Activated CD8-positive, alpha-beta memory T cell treated with anti-CD3 and anti-CD28 coated beads for 24 hours (primary cell): ENCODE measurements around the gene ADIRF.
"Not testable (repeated sequence)": the region's sequence is repeated elsewhere in the genome, so short reads cannot be mapped to it uniquely, and the experiment has no call there.

Experiments used
- DNase-seq: peaks from one replicate; pipeline ENCODE4 v3.0.0-alpha.2; 2020

The ADIRF gene

GRCh38 chr10:86961481-86962091 is 6.7 kb upstream of the ADIRF start:
- DNase-seq, result peak; percentile 49

GRCh38 chr10:86962136-86962980 is 5.9 kb upstream of the ADIRF start:
- DNase-seq, result peak; percentile 53

DNA sequence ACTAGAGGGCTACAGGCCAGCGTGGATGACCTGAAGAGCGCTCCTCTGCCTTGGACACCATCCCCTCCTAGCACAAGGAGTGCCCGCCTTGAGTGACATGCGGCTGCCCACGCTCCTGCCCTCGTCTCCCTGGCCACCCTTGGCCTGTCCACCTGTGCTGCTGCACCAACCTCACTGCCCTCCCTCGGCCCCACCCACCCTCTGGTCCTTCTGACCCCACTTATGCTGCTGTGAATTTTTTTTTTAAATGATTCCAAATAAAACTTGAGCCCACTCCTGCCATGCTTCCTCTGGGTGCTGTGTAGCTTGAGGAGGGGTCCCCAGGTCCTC is 5.3 kb upstream of the ADIRF start:
- DNase-seq, result no peak

DNA sequence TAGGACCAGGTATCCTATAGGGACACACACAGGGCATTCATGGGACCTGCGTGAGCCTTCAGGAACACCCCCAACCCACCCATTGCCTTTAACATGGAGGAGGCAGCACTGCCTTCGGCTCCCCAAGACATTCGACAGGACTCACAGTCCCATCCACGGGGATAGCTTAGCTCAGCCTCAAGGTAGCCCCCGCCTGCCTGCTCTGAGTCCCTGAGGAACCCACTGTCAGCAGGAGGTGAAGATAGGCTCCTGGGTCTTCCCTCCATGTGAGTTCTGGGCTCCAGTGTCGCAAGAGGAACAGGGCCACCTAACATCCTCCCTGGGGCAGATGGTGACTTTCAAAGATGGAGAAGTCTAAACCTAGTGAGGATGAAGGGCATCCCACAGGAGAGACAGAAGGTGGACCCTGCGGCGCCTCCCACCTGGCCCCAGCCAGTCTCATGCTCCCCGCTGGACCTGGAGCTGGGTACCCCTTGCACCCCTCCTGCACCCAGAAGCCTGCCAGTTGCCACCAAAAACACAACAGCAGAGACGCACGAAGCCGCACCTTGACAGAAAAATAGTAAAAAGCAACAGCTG is 4.9 kb upstream of the ADIRF start:
- peak; percentile 47 for DNase-seq

DNA sequence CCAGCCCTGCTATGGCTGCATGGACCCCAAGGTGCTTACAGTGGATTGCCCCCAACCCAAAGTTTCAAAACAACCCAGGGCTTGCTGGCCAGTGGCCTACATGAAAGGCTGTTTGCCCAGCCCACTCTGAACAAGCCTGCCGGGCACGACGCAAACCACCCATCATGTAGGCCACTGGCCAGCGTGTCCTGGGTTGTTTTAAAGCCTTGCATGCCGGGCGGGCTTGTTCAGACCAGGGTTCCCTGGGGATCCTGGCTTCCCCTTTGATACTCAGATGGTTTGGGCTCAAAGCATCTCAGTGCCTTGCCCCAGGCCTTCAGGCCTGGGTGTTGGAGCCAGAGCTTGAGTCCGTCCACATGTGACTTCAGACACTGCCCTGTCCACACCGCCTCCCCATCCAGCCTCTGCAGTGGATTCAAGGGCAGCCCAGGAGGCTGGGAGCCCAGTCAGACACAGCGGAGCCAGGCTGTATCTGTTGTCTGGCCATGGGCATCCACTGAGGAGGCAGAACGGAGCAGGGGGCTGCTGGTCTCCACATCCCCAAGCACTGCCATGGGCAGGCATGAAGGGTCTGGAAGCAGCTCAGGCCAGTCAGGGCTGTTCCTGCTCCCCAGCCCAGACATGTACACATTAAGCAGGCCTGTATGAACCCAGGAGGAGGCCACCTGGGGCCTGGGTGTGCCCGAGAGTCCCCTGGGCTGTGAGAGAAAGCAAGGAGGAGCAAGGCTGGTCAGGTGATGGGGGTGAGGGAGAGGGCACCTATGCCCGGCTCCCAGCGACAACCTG is 4.0 kb upstream of the ADIRF start:
- DNase-seq, result peak; percentile 49

DNA sequence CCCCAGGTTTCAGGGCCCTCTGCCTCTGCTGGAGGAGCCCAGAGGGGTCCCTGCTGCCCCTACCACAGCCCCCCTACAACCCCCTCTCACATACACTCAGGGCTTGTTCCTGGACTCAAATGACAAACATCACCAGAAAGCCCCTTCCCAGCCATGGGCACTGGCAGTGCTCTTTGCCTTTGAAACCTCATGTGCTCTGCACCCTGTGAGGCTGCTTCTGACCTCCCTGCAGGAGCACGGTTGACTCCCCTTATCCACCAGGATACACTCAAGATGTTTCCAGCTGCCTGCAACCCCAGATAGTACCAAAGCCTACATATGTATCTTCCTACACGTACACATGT is 3.5 kb upstream of the ADIRF start:
- DNase-seq, result no peak

DNA sequence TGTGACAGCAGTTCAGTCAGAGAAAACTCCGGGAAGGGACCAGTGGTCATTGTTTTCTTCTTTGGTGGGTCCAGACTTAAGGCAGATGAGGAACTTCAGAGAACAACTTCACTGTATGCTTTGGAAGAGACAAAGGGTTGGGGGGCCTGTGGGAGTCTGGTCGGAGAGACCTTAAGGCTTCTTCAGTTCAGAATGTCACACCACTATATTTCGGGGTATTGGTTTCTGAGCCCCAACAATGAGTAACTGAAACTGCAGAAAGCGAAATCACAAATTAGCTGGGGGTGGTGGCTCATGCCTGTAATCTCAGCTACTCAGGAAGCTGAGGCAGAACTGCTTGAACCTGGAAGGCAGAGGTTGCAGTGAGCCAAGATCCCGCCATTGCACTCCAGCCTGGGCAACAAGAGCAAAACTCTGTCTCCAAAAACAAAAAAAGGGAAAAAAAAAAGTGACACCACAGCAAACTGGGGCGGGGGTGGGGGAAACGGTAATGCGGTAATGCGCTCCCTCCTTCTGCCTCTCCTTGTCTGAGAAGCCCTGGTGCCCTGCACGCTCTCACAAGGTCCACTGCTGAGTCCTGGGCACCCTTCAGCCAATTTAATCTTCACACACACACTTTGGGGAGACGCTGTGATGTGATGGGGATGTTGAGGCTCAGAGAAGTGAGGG is 2.2 kb upstream of the ADIRF start:
- DNase-seq, result no peak

DNA sequence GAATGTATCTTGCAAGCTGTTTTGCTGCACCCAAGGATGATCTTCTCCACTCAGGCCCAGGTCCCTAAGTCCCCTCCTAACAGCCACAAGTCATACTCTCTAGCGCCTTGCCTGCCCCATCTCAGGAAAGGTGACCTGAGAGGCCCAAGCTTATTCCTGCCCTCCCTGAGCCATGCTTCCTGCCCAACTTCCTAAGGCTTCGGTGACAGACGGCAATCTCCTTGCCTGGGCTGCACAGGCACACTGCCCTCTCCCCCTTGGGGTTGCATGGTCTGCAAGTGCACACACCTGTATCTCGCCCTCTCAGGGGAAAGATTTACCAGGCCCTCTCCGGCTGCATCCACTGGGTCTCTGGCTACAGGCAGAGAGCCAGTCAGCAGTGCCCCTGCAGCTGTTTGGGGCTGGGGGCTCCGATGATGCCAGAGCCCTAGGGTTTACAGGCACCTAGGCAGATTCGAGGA is 771 bp upstream of the ADIRF start:
- peak; percentile 59 for DNase-seq

GRCh38 chr10:86968994-86969355 is 693 bp downstream of the ADIRF start:
- peak; percentile 61 for DNase-seq

- DNase-seq, result no peak
These were observed 1.2 kb downstream of the ADIRF start for GRCh38 chr10:86969421-86970041.

DNA sequence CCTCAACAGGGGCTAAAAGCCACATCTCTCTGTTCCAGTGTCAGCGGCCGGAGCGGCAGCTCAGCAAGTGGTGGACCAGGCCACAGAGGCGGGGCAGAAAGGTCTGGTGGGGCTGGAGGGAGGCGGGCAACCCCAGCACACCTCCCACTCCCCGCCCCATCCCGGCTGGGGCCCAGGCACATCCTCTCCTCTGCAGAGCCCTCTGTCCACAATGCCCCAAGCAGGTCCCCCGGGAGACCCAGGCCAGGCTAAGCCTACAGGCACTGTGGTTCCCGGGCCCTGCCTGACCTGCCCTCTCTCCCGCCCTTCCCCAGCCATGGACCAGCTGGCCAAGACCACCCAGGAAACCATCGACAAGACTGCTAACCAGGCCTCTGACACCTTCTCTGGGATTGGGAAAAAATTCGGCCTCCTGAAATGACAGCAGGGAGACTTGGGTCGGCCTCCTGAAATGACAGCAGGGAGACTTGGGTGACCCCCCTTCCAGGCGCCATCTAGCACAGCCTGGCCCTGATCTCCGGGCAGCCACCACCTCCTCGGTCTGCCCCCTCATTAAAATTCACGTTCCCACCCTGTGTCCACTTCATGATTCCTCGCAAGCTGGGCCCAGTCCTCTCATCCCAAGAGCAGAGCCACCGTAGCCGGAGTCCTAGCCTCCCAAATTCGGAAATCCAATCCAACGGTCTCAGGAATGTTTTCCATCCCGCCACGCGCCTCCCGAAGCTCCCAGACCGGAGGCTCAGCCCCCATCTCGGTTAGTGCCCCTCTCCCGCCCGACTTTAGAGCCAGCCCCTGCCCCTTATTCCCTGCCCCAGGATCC is 2.1 kb downstream of the ADIRF start:
- peak; percentile 64 for DNase-seq

- DNase-seq, result no peak
These were observed 2.6 kb downstream of the ADIRF start for GRCh38 chr10:86970982-86971231.

- DNase-seq, result peak; percentile 93
These were observed 3.1 kb downstream of the ADIRF start for GRCh38 chr10:86971232-86971991.

DNA sequence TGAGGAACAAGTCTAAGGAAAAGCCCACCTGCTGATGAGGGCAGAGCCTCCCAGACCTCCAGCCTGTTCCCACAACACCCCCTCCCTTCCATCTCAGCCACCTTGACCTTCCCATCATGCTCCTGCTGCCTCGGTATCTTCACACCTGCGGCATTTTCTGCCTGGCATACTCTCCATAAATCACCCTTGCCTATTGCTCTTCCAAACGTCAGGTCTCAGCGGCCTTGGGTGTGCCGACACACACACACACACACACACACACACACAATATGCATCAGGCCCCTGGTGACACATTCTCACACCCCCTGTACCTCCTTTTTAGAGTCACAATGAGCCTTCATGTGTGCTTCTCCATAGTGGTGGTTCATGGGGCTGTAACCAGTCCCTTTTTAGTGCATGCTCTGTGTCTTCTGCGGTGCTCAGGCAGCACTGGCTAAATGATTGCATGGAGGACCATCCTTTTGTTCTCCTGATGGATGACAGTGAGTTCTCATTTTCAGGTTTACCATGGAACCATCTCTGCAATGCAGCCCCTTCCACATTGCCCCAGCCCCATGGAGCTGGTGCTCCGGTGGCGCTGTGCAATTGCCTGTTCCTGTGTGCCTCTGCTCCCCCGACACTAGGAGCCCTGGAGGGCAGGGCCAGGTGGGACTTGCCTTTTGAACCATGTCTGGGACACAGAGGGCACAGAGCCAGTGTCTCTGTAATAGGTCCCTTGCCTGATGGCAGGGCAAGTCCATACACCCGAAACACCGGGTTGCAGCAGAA is 4.5 kb downstream of the ADIRF start:
- peak; percentile 57 for DNase-seq

- peak; percentile 15 for DNase-seq
These were observed 6.2 kb downstream of the ADIRF start for GRCh38 chr10:86974484-86974883.

- DNase-seq, result no peak
These were observed 8.2 kb downstream of the ADIRF start for GRCh38 chr10:86976362-86977056.

DNA sequence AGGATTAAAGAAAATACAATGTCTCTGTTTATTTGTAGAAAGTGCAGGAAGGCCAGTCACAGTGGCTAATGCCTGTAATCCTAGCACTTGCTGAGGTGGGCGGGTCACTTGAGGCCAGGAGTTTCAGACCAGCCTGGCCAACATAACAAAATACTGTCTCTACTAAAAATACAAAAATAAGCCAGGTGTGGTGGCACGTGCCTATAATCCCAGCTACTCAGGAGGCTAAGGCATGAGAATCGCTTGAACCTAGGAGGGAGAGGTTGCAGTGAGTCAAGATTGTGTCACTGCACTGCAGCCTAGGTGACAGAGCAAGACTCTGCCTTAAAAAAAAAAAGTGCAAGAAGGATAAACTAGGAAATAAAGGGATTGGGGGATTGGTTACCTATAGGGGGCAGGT is 10.2 kb downstream of the ADIRF start:
- DNase-seq, result not testable (repeated sequence)

- no peak for DNase-seq
These were observed 11.1 kb downstream of the ADIRF start for GRCh38 chr10:86979296-86979818.

DNA sequence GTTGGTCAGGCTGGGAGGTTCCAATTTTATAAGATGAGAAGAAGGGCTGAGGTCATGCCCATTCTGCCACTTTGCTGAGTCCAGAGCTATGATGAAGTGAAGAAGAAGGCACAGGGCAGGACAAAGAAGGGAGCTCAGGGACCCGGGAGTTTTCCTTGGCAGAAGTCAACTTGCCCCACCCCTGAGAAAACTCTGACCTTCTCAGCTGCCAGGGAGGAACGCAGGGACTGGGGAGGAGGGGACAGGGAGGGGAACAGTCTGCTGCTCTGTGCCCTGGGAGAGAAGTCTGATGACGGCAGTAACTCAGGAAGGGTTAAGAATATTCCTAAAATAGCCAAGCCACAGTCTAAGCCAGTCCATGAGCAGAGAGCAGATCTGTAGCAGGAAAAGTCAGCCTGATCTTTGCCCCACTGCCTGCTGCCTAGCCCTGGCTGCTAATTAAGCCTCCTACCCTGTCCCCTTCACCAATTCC is 11.7 kb downstream of the ADIRF start:
- DNase-seq, result no peak
